ENCODE data around the gene ADCY10. TPM values are rescaled to one million over a fixed set of nuclear protein-coding genes. Genes with fewer than 3 reads are reported as not detected.

Gene ADCY10
- total RNA-seq, 4 donors from 2014 or later: 1.2 to 4.9 (median 2.4) TPM; not detected in 1

DNA sequence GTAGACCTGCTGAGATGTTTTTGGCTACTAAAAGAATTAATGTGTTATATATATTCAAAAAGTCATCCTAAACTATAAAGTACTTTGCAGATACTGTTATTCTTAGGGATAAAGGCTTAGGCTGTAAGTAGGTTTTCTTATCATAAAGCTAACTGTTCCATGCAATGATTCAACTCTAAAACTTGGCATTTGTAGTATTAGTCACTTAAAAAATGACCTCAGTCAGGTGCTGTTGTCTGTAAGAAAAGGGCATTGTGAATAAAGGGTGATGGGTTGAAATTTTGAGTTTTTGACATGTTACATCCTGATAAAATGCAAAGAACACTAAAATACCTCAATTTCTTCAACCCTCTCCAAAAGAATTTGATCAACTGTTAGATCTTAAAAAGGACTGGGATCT, 32.9 kb downstream of the ADCY10 start:
- no peak overlapping the region for H3K4me3 ChIP-seq
- H3K27me3 ChIP-seq: no peaks in the 10 kb centered on the region
- H3K36me3 ChIP-seq: no peaks in the 10 kb centered on the region
- TF ChIP-seq, protein P1, sequence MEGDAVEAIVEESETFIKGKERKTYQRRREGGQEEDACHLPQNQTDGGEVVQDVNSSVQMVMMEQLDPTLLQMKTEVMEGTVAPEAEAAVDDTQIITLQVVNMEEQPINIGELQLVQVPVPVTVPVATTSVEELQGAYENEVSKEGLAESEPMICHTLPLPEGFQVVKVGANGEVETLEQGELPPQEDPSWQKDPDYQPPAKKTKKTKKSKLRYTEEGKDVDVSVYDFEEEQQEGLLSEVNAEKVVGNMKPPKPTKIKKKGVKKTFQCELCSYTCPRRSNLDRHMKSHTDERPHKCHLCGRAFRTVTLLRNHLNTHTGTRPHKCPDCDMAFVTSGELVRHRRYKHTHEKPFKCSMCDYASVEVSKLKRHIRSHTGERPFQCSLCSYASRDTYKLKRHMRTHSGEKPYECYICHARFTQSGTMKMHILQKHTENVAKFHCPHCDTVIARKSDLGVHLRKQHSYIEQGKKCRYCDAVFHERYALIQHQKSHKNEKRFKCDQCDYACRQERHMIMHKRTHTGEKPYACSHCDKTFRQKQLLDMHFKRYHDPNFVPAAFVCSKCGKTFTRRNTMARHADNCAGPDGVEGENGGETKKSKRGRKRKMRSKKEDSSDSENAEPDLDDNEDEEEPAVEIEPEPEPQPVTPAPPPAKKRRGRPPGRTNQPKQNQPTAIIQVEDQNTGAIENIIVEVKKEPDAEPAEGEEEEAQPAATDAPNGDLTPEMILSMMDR (IDR thresholded peaks at IDR 0.05): no peak
- no peak for TF ChIP-seq POLR2A (IDR thresholded peaks at IDR 0.05)
- H3K4me1 ChIP-seq: no peaks in the 10 kb centered on the region
- no peaks in the 10 kb centered on the region for H3K9me3 ChIP-seq
- no peak overlapping the region for H3K27ac ChIP-seq
- DNase-seq: no peak

DNA sequence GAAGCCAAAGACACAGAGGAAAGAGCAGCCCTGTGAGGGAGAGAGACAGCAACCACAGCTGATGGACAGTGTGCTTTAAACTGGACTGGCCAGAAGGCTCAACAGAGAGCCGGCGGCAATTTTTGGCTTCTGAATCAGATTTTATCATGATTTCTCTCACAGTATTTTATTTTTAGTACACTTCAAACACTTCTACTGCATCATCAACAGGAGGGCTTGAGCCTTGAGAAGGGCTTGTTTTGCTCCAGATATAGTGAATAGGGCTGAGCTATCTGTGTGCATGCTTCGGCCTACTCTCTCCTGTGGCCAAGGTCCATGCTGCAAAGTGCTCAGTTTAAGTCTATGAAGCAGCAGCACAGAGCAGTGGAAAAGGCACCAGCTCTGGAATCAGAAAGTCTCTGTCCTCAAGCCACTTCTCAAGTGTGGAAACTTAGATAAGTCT, 33.3 kb downstream of the ADCY10 start:
- no peak for DNase-seq
- TF ChIP-seq POLR2A (IDR thresholded peaks at IDR 0.05): no peak
- TF ChIP-seq, protein P1 (IDR thresholded peaks at IDR 0.05): no peak

DNA sequence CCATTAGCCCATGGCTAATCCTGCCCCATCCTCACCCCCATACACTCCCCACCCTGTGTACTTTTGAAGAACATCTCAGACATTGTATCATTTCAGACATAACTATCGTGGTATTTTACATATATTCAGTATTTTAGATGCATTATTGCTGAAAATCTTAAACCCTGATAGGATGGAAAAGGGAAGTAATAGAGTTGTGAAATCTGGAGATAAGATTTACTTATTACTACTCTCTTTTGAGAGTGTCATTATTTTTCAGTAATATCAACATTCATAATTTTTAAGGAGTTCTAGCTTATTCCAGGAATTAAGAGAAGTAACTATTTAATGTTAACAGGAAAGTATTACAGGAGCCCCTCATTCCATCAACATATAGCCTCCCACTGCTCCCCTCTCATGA, 34.4 kb downstream of the ADCY10 start:
- Histone ChIP-seq H3K36me3 (no peaks in the 10 kb centered on the region), H3K27ac (no peak overlapping the region)
- TF ChIP-seq, protein P1 (IDR thresholded peaks at IDR 0.05): no peak
- TF ChIP-seq POLR2A (IDR thresholded peaks at IDR 0.05): no peak

More for the DNA sequence above, 33.3 kb downstream of the ADCY10 start:
- no peak overlapping the region for H3K4me3 ChIP-seq
- no peak overlapping the region for H3K27ac ChIP-seq
- no peaks in the 10 kb centered on the region for H3K36me3 ChIP-seq
- H3K4me1 ChIP-seq: no peaks in the 10 kb centered on the region
- no peaks in the 10 kb centered on the region for H3K27me3 ChIP-seq
- H3K9me3 ChIP-seq: no peaks in the 10 kb centered on the region

DNA sequence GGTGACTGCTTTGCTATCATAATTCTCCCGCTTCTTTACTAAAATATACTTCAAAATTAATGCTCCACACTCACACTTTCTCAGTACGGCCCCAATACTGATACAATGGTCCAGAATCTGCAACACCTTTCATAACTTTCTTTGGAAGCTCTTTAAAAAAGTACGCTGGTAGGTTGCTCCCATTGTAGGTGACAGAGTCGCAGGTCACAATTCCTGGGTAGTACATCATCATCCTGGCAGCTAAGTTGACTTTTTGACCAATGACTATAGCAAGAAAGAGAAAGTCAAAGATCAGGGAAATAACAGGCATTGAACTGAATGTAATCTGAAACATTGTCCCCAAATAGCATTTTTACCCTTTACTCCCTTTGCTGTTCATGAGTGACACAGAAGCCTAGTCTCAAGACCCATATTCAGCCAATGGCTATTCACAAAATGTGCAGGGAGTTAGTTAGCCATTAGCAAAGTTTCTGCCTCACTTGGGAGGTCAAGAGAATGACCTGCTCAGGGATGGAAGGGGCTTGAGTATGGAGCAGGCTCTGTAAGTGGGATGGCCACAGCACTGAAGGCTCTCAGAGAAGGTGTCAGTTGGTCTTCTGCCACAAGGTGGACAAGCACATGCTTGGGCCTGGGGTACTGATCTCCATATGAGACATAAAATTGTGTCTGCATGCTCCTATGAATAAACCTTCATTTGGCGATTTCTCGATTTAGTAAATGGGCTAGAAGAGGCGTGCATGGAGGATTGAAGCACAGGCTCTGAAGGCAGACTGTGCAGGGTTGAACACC, 35.4 kb downstream of the ADCY10 start:
- no peak for TF ChIP-seq POLR2A (IDR thresholded peaks at IDR 0.05)
- TF ChIP-seq, protein P1 (IDR thresholded peaks at IDR 0.05): no peak
- no peaks in the 10 kb centered on the region for H3K27me3 ChIP-seq
- H3K4me3 ChIP-seq: no peak overlapping the region
- H3K4me1 ChIP-seq: no peaks in the 10 kb centered on the region
- no peak overlapping the region for H3K27ac ChIP-seq
- DNase-seq: no peak
- no peaks in the 10 kb centered on the region for H3K9me3 ChIP-seq
- H3K36me3 ChIP-seq: no peaks in the 10 kb centered on the region

More for the DNA sequence above, 34.4 kb downstream of the ADCY10 start:
- no peaks in the 10 kb centered on the region for H3K27me3 ChIP-seq
- DNase-seq: no peak
- H3K4me1 ChIP-seq: no peaks in the 10 kb centered on the region
- H3K9me3 ChIP-seq: no peaks in the 10 kb centered on the region
- no peak overlapping the region for H3K4me3 ChIP-seq

DNA sequence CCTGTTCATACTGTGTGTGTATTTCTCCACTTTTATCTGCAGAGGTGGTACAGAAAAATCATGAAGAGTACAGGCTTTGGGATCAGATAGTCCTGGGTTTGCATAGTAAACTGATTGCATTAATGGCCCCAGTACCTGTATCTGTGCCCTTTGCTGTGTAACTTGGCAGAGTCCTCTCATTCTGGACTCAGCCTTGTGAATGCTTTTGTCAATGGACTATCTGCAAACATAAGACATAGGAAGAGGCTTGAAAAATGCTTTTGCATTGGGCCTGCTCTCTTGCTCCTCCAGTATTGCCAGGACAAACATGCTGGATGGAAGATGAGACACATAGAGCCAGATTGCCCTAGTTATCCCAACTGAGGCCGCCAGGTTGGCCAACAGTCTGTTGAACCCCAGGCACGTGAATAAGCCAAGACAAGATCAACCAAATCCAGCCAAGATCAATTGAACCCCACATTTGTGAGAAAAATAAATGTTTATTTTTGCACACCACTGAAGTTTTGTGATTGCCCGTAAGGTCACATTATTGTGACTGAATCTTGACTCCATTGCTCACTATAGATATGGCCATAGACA, 37.2 kb downstream of the ADCY10 start:
- H3K27me3 ChIP-seq: no peaks in the 10 kb centered on the region
- TF ChIP-seq, protein P1 (IDR thresholded peaks at IDR 0.05): no peak
- TF ChIP-seq POLR2A (IDR thresholded peaks at IDR 0.05): no peak
- no peaks in the 10 kb centered on the region for H3K4me1 ChIP-seq

More for the DNA sequence above, 37.2 kb downstream of the ADCY10 start:
- no peaks in the 10 kb centered on the region for H3K36me3 ChIP-seq
- no peak overlapping the region for H3K4me3 ChIP-seq
- H3K27ac ChIP-seq: no peak overlapping the region
- DNase-seq: no peak
- no peaks in the 10 kb centered on the region for H3K9me3 ChIP-seq

Data from Peyer's patch (tissue), 4 donors.